Neural crest cell (in vitro differentiated cells): ENCODE data around the gene BIN1. TPM values are rescaled to one million over a fixed set of nuclear protein-coding genes. Genes with fewer than 3 reads are reported as not detected.

ENCODE experiments used
- DNase-seq: peaks from one replicate; pipeline ENCODE4 v3.0.0; 2021; ENCODE audit warnings: low read depth, mixed read lengths, low spot score
- H3K27ac Mint-ChIP-seq: one replicate; pipeline ENCODE4 v1.8.0; 2021; ENCODE audit warnings: mild to moderate bottlenecking, mixed read lengths; ENCODE audit not compliant: unreplicated experiment
- H3K27me3 Mint-ChIP-seq: 2 replicates; pipeline ENCODE4 v1.8.0; 2021; ENCODE audit warnings: low read depth, mild to moderate bottlenecking, mixed read lengths
- H3K36me3 Mint-ChIP-seq: 2 replicates; pipeline ENCODE4 v1.8.0; 2021; ENCODE audit warnings: low read depth, mild to moderate bottlenecking, mixed read lengths
- H3K4me1 Mint-ChIP-seq: 2 replicates; pipeline ENCODE4 v1.8.0; 2021; ENCODE audit warnings: mixed read lengths
- H3K4me3 Mint-ChIP-seq: one replicate; pipeline ENCODE4 v1.8.0; 2021; ENCODE audit warnings: mild to moderate bottlenecking, mixed read lengths
- H3K9me3 Mint-ChIP-seq: 2 replicates; pipeline ENCODE4 v1.8.0; 2021; ENCODE audit warnings: mixed read lengths
- CTCF ChIP-seq: fragments of 200-600 bp; sonication (generic); conservative IDR thresholded peaks from 2 replicates; pipeline ENCODE4 v1.5.0; 2021; ENCODE audit warnings: antibody characterized with exemption, mild to moderate bottlenecking
- total RNA-seq: library from RNA; stranded (reverse); gene quantifications from 2 replicates; pipeline ENCODE4 v1.2.1, GENCODE V29; 2021

The BIN1 gene
- total RNA-seq, 1 donor from 2014 or later = 67.7 TPM

- H3K27me3 Mint-ChIP-seq = no peaks in the 10 kb centered on the region
- H3K27ac Mint-ChIP-seq = no peak overlapping the region
- H3K36me3 Mint-ChIP-seq = no peaks in the 10 kb centered on the region
- TF ChIP-seq CTCF = no peak
- DNase-seq = no peak
- peaks cover 8% of the 10 kb centered on the region for H3K4me1 Mint-ChIP-seq
- peaks cover 4% of the 10 kb centered on the region for H3K9me3 Mint-ChIP-seq
- no peak overlapping the region for H3K4me3 Mint-ChIP-seq
Measured at GRCh38 chr2:127130421-127130820, 23.5 kb upstream of the BIN1 start.

- peaks cover 8% of the 10 kb centered on the region for H3K4me1 Mint-ChIP-seq
- H3K27me3 Mint-ChIP-seq = no peaks in the 10 kb centered on the region
- no peak overlapping the region for H3K4me3 Mint-ChIP-seq
- peaks cover 4% of the 10 kb centered on the region for H3K9me3 Mint-ChIP-seq
- DNase-seq = no peak
- H3K36me3 Mint-ChIP-seq = no peaks in the 10 kb centered on the region
- peak overlapping the region; percentile 54 for H3K27ac Mint-ChIP-seq
- TF ChIP-seq CTCF = no peak
Measured at GRCh38 chr2:127129937-127130336, 23.0 kb upstream of the BIN1 start.

- peaks cover 4% of the 10 kb centered on the region for H3K9me3 Mint-ChIP-seq
- H3K4me1 Mint-ChIP-seq = peaks cover 8% of the 10 kb centered on the region
- no peak overlapping the region for H3K27ac Mint-ChIP-seq
- H3K36me3 Mint-ChIP-seq = no peaks in the 10 kb centered on the region
- TF ChIP-seq CTCF = no peak
- no peaks in the 10 kb centered on the region for H3K27me3 Mint-ChIP-seq
- no peak overlapping the region for H3K4me3 Mint-ChIP-seq
- no peak for DNase-seq
Measured at GRCh38 chr2:127128445-127128904, 21.5 kb upstream of the BIN1 start.

GRCh38 chr2:127125821-127126220 lies 18.9 kb upstream of the BIN1 start:
- H3K4me3 Mint-ChIP-seq = no peak overlapping the region
- H3K9me3 Mint-ChIP-seq = peaks cover 4% of the 10 kb centered on the region
- no peak overlapping the region for H3K27ac Mint-ChIP-seq
- no peaks in the 10 kb centered on the region for H3K27me3 Mint-ChIP-seq
- DNase-seq = no peak
- no peak for TF ChIP-seq CTCF
- H3K4me1 Mint-ChIP-seq = peaks cover 8% of the 10 kb centered on the region
- H3K36me3 Mint-ChIP-seq = peaks cover 6% of the 10 kb centered on the region

- peaks cover 6% of the 10 kb centered on the region for H3K36me3 Mint-ChIP-seq
- peaks cover 8% of the 10 kb centered on the region for H3K4me1 Mint-ChIP-seq
- no peak for DNase-seq
- no peak for TF ChIP-seq CTCF
- peaks cover 4% of the 10 kb centered on the region for H3K9me3 Mint-ChIP-seq
- no peak overlapping the region for H3K27ac Mint-ChIP-seq
- no peaks in the 10 kb centered on the region for H3K27me3 Mint-ChIP-seq
- H3K4me3 Mint-ChIP-seq = no peak overlapping the region
Measured at GRCh38 chr2:127124426-127124825, 17.5 kb upstream of the BIN1 start.
